Measurements from ENCODE around the gene SKAP1. TPM values are rescaled to one million over a fixed set of nuclear protein-coding genes. Genes with fewer than 3 reads are reported as not detected.
"Not testable (repeated sequence)": the region's sequence is repeated elsewhere in the genome, so short reads cannot be mapped to it uniquely, and the experiment has no call there.

The SKAP1 gene
- total and polyA plus RNA-seq, 2 donors from 2014 or later, result 34.8 to 42.6 TPM

GRCh38 chr17:48293319-48294019 is 136.5 kb downstream of the SKAP1 start:
- H3K27ac ChIP-seq (ENCODE audit: low read depth in 2 of 2, low read length in 2 of 2), result no peak overlapping the region
- H3K27me3 ChIP-seq (ENCODE audit: control insufficient read depth, insufficient read depth, low read length), result no peaks in the 10 kb centered on the region
- peaks cover 0 to 5% (median 0%) of the 10 kb centered on the region in 3 donors for H3K4me1 ChIP-seq (ENCODE audit: control insufficient read depth in 2 of 3, insufficient read depth in 2 of 3, low read depth in 1 of 3, low read length in 3 of 3)
- TF ChIP-seq CTCF (IDR thresholded peaks at IDR 0.05; ENCODE audit: borderline replicate concordance, extremely low read depth, insufficient read depth), result no peak
- H3K36me3 ChIP-seq (ENCODE audit: control insufficient read depth in 2 of 3, insufficient read depth in 3 of 3, low read length in 3 of 3), result no peaks in the 10 kb centered on the region
- DNase-seq (peak in 1 of 5 donors; percentile 13), FAIRE-seq (no peak)
- no peak overlapping the region for H3K9ac ChIP-seq (ENCODE audit: low read length in 3 of 3)
- H3K4me3 ChIP-seq (ENCODE audit: low read length in 3 of 3), result no peak overlapping the region
- intact Hi-C loops (cut with DNase I), result no loop called here
- no peaks in the 10 kb centered on the region for H3K9me3 ChIP-seq (ENCODE audit: control insufficient read depth in 2 of 3, insufficient read depth in 1 of 3, low read length in 3 of 3)

- Histone ChIP-seq H3K27ac (ENCODE audit: low read depth in 2 of 2, low read length in 2 of 2) (no peak overlapping the region), H3K9ac (ENCODE audit: low read length in 3 of 3) (no peak overlapping the region), H3K4me1 (ENCODE audit: control insufficient read depth in 2 of 3, insufficient read depth in 2 of 3, low read depth in 1 of 3, low read length in 3 of 3) (peaks cover 0 to 5% (median 0%) of the 10 kb centered on the region in 3 donors), H3K4me3 (ENCODE audit: low read length in 3 of 3) (no peak overlapping the region), H3K27me3 (ENCODE audit: control insufficient read depth, insufficient read depth, low read length) (no peaks in the 10 kb centered on the region), H3K9me3 (ENCODE audit: control insufficient read depth in 2 of 3, insufficient read depth in 1 of 3, low read length in 3 of 3) (no peaks in the 10 kb centered on the region), H3K36me3 (ENCODE audit: control insufficient read depth in 2 of 3, insufficient read depth in 3 of 3, low read length in 3 of 3) (no peaks in the 10 kb centered on the region)
- no peak for DNase-seq
- FAIRE-seq, result no peak
- no peak for TF ChIP-seq CTCF (IDR thresholded peaks at IDR 0.05; ENCODE audit: borderline replicate concordance, extremely low read depth, insufficient read depth)
- intact Hi-C loops (cut with DNase I), result no loop called here
These were observed 139.6 kb downstream of the SKAP1 start for GRCh38 chr17:48290378-48290777.

- DNase-seq; intact Hi-C loops (cut with DNase I); H3K4me1 ChIP-seq (ENCODE audit: control insufficient read depth in 2 of 3, insufficient read depth in 2 of 3, low read depth in 1 of 3, low read length in 3 of 3); H3K27ac ChIP-seq (ENCODE audit: low read depth in 2 of 2, low read length in 2 of 2); H3K9me3 ChIP-seq (ENCODE audit: control insufficient read depth in 2 of 3, insufficient read depth in 1 of 3, low read length in 3 of 3); FAIRE-seq; H3K27me3 ChIP-seq (ENCODE audit: control insufficient read depth, insufficient read depth, low read length); H3K9ac ChIP-seq (ENCODE audit: low read length in 3 of 3); H3K4me3 ChIP-seq (ENCODE audit: low read length in 3 of 3); H3K36me3 ChIP-seq (ENCODE audit: control insufficient read depth in 2 of 3, insufficient read depth in 3 of 3, low read length in 3 of 3): not testable (repeated sequence)
These were observed 143.1 kb downstream of the SKAP1 start for GRCh38 chr17:48286917-48287316.

- Histone ChIP-seq H3K27ac (ENCODE audit: low read depth in 2 of 2, low read length in 2 of 2) (no peak overlapping the region), H3K4me1 (ENCODE audit: control insufficient read depth in 2 of 3, insufficient read depth in 2 of 3, low read depth in 1 of 3, low read length in 3 of 3) (no peaks in the 10 kb centered on the region), H3K9ac (ENCODE audit: low read length in 3 of 3) (no peak overlapping the region), H3K4me3 (ENCODE audit: low read length in 3 of 3) (no peak overlapping the region), H3K9me3 (ENCODE audit: control insufficient read depth in 2 of 3, insufficient read depth in 1 of 3, low read length in 3 of 3) (no peaks in the 10 kb centered on the region), H3K36me3 (ENCODE audit: control insufficient read depth in 2 of 3, insufficient read depth in 3 of 3, low read length in 3 of 3) (no peaks in the 10 kb centered on the region), H3K27me3 (ENCODE audit: control insufficient read depth, insufficient read depth, low read length) (no peaks in the 10 kb centered on the region)
- no peak for TF ChIP-seq CTCF (IDR thresholded peaks at IDR 0.05; ENCODE audit: borderline replicate concordance, extremely low read depth, insufficient read depth)
- no peak for FAIRE-seq
- intact Hi-C loops (cut with DNase I), result no loop called here
- DNase-seq, result no peak
These were observed 144.4 kb downstream of the SKAP1 start for GRCh38 chr17:48285614-48286013.

All from kidney (tissue), 14 donors.